ENCODE measurements around the gene GRAMD2A. TPM values are rescaled to one million over a fixed set of nuclear protein-coding genes. Genes with fewer than 3 reads are reported as not detected.

The GRAMD2A gene
- total RNA-seq, result 0.33 TPM in 1 of 2 replicates, not detected in the other

GRCh38 chr15:72197460-72198355, at the start of gene GRAMD2A:
Gene GRAMD2A (minus strand): TSS chr15:72197787.

DNA sequence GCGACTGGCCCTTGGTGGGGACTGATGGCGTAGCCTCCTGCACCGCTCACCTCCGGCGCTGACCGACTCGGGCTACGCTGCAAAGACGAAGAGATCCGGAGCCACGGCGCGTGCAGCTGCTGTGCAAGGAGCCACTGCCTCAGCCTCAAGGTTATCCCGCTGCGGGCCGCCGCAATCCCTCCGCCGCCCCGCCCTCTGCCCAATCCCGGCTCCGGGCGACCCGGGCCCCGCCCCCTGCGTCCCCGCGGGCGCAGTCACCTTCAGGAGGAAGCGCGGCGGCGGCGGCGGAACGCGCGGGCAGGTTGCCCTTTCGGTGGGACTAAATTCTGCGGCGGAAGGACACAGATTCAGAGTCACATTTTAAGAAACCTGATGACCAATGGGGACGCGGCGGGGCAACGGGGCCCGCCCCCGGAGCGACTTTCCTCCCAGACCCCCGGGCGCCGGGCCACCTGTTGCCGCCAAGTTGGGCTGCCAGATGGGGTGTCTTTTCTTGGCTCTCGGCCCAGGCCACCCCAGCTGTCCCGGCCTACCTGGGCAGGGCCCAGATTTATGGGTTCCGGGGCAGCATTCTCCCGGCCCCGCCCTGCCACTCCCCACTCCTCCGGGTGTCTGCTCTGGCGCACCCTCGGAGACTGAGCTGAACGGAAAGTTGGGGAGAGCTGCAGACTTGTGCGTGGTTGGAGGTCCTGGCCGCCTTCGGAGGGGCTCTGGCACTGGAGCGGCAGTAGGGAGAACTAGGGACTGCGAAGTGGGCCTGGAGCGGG, 33.7 kb upstream of the GRAMD2A start, which contains the start of gene PKM:
Gene PKM (minus strand): TSS at position 125 of the 767 bp plus-strand sequence. CDS start 12,093 bp downstream, outside the sequence.

DNA sequence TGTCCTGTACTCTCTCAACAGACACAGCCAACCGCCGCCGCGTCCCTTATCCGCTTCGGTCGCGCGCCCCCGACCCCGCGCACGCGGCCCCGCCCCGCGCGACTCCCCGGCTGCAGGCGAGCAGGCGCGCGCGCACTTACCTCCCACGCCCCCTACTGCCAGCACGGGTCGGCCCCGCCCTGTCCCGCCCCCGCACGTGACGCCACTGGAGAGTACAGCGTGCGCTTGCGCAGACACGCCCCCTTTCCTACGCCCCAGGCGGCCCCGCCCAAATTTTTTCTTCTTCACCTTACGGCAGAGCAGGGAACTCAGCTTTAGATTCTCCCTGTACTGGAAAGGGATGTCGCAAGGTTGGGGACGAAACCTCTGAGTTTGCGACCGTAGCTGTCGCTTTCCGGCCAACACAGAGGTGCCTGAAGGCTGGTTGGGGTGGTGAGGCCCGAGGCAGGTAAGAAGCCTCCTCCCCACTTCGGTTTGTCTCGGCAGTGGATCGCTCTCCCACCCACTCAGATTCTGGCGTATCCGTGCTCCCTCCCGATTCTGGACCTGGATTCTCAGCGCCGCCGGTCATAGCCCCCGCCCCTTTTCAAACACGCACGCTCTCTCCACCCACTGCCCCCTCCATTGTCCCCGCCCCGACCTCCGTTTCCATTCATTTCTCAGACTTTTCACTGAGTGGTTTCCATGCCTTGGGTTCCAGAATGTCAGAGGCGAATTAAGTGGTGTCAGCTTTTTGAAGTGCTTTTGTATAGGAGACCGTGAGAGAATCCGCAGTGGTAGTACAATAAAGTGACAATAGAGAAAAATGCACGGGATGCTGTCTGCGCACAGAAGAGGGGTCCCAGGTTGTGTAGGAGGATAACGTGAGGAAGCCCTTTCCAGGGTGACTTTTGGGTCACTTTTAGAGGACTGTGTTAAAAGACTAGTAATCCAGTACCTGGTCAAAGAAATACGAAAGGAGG, 79.3 kb downstream of the GRAMD2A start, which contains the start of the genes MYO9A and SENP8:
Gene MYO9A (minus strand): TSS at position 134 of the 962 bp plus-strand sequence. CDS start 71,587 bp downstream, outside the sequence.
Gene SENP8 (plus strand): TSS at position 387 of the 962 bp plus-strand sequence. CDS start 21,221 bp downstream, outside the sequence.

Other genes starting within 250 kb of the GRAMD2A start
- gene MYO9A, start 79.6 kb downstream of the GRAMD2A start, total RNA-seq, result 29.7 and 33.0 TPM in 2 replicates
- gene SENP8, start 79.4 kb downstream of the GRAMD2A start, total RNA-seq, result 1.3 TPM in 2 replicates
- 1,088 and 1,388 TPM in 2 replicates for gene PKM, start 33.4 kb upstream of the GRAMD2A start, total RNA-seq
- gene PARP6, start 74.8 kb upstream of the GRAMD2A start, total RNA-seq, result 23.2 and 24.8 TPM in 2 replicates
- under 0.01 and 0.10 TPM in 2 replicates for gene CELF6, start 122.4 kb upstream of the GRAMD2A start, total RNA-seq
- gene HEXA, start 178.2 kb upstream of the GRAMD2A start, total RNA-seq, result 81.2 and 88.5 TPM in 2 replicates
- gene TMEM202, start 200.5 kb upstream of the GRAMD2A start, total RNA-seq, result not detected in 2 replicates

All from vein endothelial cell (primary cell).